Measurements from ENCODE around the gene GRB10.

DNA sequence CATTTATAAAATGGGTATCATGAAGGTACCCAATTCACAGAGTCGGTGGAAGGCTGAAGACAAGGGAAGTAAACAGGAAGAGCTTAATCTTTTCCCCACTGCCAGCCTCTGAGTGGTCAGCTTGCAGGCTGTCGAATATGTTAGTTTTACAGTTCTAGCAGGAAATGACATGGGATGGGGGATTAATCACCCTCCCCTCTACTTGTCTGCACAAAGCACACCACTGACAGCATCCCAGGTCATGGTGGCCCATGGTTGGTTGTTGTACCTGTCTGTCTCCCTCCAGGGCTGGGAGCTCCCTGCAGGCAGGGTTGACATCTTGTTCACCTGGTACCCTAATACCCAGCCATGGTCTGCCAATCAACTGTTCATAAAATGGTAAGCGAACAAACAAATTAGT, 55.6 kb downstream of the GRB10 start:
- TF ChIP-seq POLR2A (IDR thresholded peaks at IDR 0.05; ENCODE audit: low read depth, low read length) (no peak), POLR2AphosphoS5 (IDR thresholded peaks at IDR 0.05; ENCODE audit: low read depth, low read length) (no peak), TAF1 (IDR thresholded peaks at IDR 0.05; ENCODE audit: low read depth, low read length) (no peak)

Data from GM12891 (cell line).